Ecto neural progenitor cell (in vitro differentiated cells): ENCODE results near the gene ITPKB.
"Not testable (repeated sequence)": the region's sequence is repeated elsewhere in the genome, so short reads cannot be mapped to it uniquely, and the experiment has no call there.

Experiments used
- DNase-seq: peaks from one replicate; pipeline ENCODE4 v3.0.0-alpha.2; 2018; ENCODE audit warnings: low spot score

ITPKB gene

GRCh38 chr1:226738995-226739695, at the start of gene ITPKB:
ITPKB (minus strand) TSS chr1:226739282; CDS start chr1:226737458, 1,824 bp downstream.
- DNase-seq: no peak

- no peak for DNase-seq
Measured at GRCh38 chr1:226787638-226788037, 48.6 kb upstream of the ITPKB start.

GRCh38 chr1:226787071-226787470, 48.0 kb upstream of the ITPKB start:
- no peak for DNase-seq

GRCh38 chr1:226786550-226786949, 47.5 kb upstream of the ITPKB start:
- DNase-seq: no peak

- no peak for DNase-seq
Measured at GRCh38 chr1:226785805-226786204, 46.7 kb upstream of the ITPKB start.

- DNase-seq: no peak
Measured at GRCh38 chr1:226784081-226785049, 45.3 kb upstream of the ITPKB start.

- DNase-seq: no peak
Measured at GRCh38 chr1:226782845-226783601, 43.9 kb upstream of the ITPKB start.

GRCh38 chr1:226781937-226782609, 43.0 kb upstream of the ITPKB start:
- DNase-seq: no peak

- DNase-seq: no peak
Measured at GRCh38 chr1:226779561-226779960, 40.5 kb upstream of the ITPKB start.

GRCh38 chr1:226778657-226779058, 39.6 kb upstream of the ITPKB start:
- DNase-seq: no peak

- no peak for DNase-seq
Measured at GRCh38 chr1:226776975-226777374, 37.9 kb upstream of the ITPKB start.

GRCh38 chr1:226776066-226776465, 37.0 kb upstream of the ITPKB start:
- no peak for DNase-seq

GRCh38 chr1:226772446-226773139, 33.5 kb upstream of the ITPKB start:
- no peak for DNase-seq

GRCh38 chr1:226767170-226767569, 28.1 kb upstream of the ITPKB start:
- not testable (repeated sequence) for DNase-seq

- no peak for DNase-seq
Measured at GRCh38 chr1:226766565-226766964, 27.5 kb upstream of the ITPKB start.

- no peak for DNase-seq
Measured at GRCh38 chr1:226764533-226764932, 25.5 kb upstream of the ITPKB start.

- DNase-seq: no peak
Measured at GRCh38 chr1:226763905-226764264, 24.8 kb upstream of the ITPKB start.

- no peak for DNase-seq
Measured at GRCh38 chr1:226762988-226763904, 24.2 kb upstream of the ITPKB start.

- DNase-seq: no peak
Measured at GRCh38 chr1:226762055-226762454, 23.0 kb upstream of the ITPKB start.

GRCh38 chr1:226761322-226761721, 22.2 kb upstream of the ITPKB start:
- DNase-seq: no peak
